IMR-90 (cell line): ENCODE measurements around the gene VCP.

Experiments
- CHD1 ChIP-seq: IDR thresholded peaks from 2 replicates; pipeline ENCODE4 v1.6.1; 2012; ENCODE audit warnings: low read depth, low read length, improper control_type of control experiment
- CTCF ChIP-seq: conservative IDR thresholded peaks from 2 replicates; pipeline ENCODE4 v1.5.1; 2012; ENCODE audit warnings: mild to moderate bottlenecking, low read depth, low read length, improper control_type of control experiment
- FOS ChIP-seq: fragments of 150-350 bp; IDR thresholded peaks from 2 replicates; pipeline ENCODE4 v1.6.1; 2016; ENCODE audit warnings: low read depth, low read length
- MAFK ChIP-seq: IDR thresholded peaks from 2 replicates; pipeline ENCODE4 v1.6.1; 2012; ENCODE audit warnings: low read depth, low read length, improper control_type of control experiment
- POLR2A ChIP-seq: IDR thresholded peaks from 2 replicates; pipeline ENCODE4 v1.6.1; 2012; ENCODE audit warnings: mild to moderate bottlenecking, low read depth, low read length
- RFX5 ChIP-seq: IDR thresholded peaks from 2 replicates; pipeline ENCODE4 v1.8.0; 2012; ENCODE audit warnings: low read depth, mild to moderate bottlenecking, low read length, moderate library complexity
- USF2 ChIP-seq: fragments of 150-350 bp; IDR thresholded peaks from 2 replicates; pipeline ENCODE4 v1.6.1; 2017; ENCODE audit warnings: mild to moderate bottlenecking, antibody characterized with exemption, low read length, low read depth

GRCh38 chr9:35111001-35111933, 38.8 kb upstream of the VCP start:
- TF ChIP-seq USF2 (0 out of 2 replicates have a peak, but pooled peaks have one; percentile 39), CTCF (no peak), POLR2A (peak; percentile 89), CHD1 (no peak), MAFK (no peak), FOS (peak; percentile 28; the same call in 1 of the 2 replicates), RFX5 (no peak)
